ENCODE results near the gene OPALIN.

Gene OPALIN

GRCh38 chr10:96333101-96333500 lies 25.7 kb downstream of the OPALIN start (continued):
- TF ChIP-seq ARNTL (CRISPR knock-in tag; IDR thresholded peaks at IDR 0.05; ENCODE audit: borderline replicate concordance, low read depth) (no peak), OSR1 (CRISPR knock-in tag; IDR thresholded peaks at IDR 0.05) (no peak), CSRNP3 (CRISPR knock-in tag; IDR thresholded peaks at IDR 0.05) (no peak), RARB (CRISPR knock-in tag; IDR thresholded peaks at IDR 0.05) (no peak)

GRCh38 chr10:96327462-96327861 lies 31.3 kb downstream of the OPALIN start:
- TF ChIP-seq, protein P1, sequence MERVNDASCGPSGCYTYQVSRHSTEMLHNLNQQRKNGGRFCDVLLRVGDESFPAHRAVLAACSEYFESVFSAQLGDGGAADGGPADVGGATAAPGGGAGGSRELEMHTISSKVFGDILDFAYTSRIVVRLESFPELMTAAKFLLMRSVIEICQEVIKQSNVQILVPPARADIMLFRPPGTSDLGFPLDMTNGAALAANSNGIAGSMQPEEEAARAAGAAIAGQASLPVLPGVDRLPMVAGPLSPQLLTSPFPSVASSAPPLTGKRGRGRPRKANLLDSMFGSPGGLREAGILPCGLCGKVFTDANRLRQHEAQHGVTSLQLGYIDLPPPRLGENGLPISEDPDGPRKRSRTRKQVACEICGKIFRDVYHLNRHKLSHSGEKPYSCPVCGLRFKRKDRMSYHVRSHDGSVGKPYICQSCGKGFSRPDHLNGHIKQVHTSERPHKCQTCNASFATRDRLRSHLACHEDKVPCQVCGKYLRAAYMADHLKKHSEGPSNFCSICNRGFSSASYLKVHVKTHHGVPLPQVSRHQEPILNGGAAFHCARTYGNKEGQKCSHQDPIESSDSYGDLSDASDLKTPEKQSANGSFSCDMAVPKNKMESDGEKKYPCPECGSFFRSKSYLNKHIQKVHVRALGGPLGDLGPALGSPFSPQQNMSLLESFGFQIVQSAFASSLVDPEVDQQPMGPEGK (CRISPR knock-in tag; IDR thresholded peaks at IDR 0.05; ENCODE audit: borderline replicate concordance), result no peak
- TF ChIP-seq, protein P2, sequence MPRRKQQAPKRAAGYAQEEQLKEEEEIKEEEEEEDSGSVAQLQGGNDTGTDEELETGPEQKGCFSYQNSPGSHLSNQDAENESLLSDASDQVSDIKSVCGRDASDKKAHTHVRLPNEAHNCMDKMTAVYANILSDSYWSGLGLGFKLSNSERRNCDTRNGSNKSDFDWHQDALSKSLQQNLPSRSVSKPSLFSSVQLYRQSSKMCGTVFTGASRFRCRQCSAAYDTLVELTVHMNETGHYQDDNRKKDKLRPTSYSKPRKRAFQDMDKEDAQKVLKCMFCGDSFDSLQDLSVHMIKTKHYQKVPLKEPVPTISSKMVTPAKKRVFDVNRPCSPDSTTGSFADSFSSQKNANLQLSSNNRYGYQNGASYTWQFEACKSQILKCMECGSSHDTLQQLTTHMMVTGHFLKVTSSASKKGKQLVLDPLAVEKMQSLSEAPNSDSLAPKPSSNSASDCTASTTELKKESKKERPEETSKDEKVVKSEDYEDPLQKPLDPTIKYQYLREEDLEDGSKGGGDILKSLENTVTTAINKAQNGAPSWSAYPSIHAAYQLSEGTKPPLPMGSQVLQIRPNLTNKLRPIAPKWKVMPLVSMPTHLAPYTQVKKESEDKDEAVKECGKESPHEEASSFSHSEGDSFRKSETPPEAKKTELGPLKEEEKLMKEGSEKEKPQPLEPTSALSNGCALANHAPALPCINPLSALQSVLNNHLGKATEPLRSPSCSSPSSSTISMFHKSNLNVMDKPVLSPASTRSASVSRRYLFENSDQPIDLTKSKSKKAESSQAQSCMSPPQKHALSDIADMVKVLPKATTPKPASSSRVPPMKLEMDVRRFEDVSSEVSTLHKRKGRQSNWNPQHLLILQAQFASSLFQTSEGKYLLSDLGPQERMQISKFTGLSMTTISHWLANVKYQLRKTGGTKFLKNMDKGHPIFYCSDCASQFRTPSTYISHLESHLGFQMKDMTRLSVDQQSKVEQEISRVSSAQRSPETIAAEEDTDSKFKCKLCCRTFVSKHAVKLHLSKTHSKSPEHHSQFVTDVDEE (CRISPR knock-in tag; IDR thresholded peaks at IDR 0.05), result no peak
- ATAC-seq, result no peak

DNA sequence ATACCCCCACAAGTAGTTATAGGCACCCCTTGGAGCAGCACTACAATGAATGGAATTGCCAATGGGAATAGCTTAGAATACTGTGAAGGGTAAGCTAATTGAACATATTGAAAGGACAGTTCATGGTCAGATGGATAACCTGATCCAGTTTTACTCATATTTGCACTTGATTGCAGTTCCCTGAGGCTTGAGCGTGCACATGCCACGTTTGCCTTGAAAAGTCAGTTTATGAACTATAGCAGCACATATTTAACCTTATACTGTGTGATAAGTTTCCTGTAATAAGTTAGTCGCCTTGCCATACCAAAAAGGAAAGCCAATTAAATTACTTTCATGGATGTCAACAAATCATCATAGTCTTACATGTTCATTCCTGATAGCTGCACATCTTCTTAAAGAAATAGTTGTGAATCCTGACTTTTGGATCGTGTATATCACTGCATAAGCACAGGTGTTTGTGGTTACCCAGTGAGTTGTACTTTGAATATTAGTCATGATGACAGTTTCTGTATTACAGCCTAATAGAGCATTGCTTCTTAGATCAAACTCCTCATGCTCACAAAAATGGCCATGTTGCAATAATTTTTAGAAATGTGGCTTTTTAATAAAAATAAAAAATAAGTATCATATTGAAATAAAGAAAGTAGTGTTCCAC lies 33.0 kb downstream of the OPALIN start:
- ATAC-seq, result no peak
- TF ChIP-seq TOX (CRISPR knock-in tag; IDR thresholded peaks at IDR 0.05; ENCODE audit: borderline replicate concordance) (no peak), ZNF565 (CRISPR knock-in tag; conservative IDR thresholded peaks at IDR 0.05; ENCODE audit: low read depth) (no peak), BACH2 (CRISPR knock-in tag; IDR thresholded peaks at IDR 0.05; ENCODE audit: borderline replicate concordance) (no peak), ZC3H10 (CRISPR knock-in tag; IDR thresholded peaks at IDR 0.05) (no peak), TCF4 (CRISPR knock-in tag; IDR thresholded peaks at IDR 0.05; ENCODE audit: borderline replicate concordance) (no peak), ZNF70 (CRISPR knock-in tag; IDR thresholded peaks at IDR 0.05) (no peak), PPARA (CRISPR knock-in tag; IDR thresholded peaks at IDR 0.05; ENCODE audit: borderline replicate concordance) (no peak), RARB (CRISPR knock-in tag; IDR thresholded peaks at IDR 0.05) (no peak), ARNTL (CRISPR knock-in tag; IDR thresholded peaks at IDR 0.05; ENCODE audit: borderline replicate concordance, low read depth) (no peak), CSDC2 (CRISPR knock-in tag; IDR thresholded peaks at IDR 0.05) (no peak), SNAI2 (CRISPR knock-in tag; IDR thresholded peaks at IDR 0.05) (no peak), ISL1 (CRISPR knock-in tag; IDR thresholded peaks at IDR 0.05) (no peak), ZNF8 (CRISPR knock-in tag; IDR thresholded peaks at IDR 0.05) (no peak), OSR1 (CRISPR knock-in tag; IDR thresholded peaks at IDR 0.05) (no peak), GLIS3 (CRISPR knock-in tag; IDR thresholded peaks at IDR 0.05) (no peak)
- TF ChIP-seq, protein P2 (CRISPR knock-in tag; IDR thresholded peaks at IDR 0.05), result no peak

- no peak for ATAC-seq
- TF ChIP-seq CSRNP3 (CRISPR knock-in tag; IDR thresholded peaks at IDR 0.05) (no peak), TCF4 (CRISPR knock-in tag; IDR thresholded peaks at IDR 0.05; ENCODE audit: borderline replicate concordance) (no peak), ZNF70 (CRISPR knock-in tag; IDR thresholded peaks at IDR 0.05) (no peak), OSR1 (CRISPR knock-in tag; IDR thresholded peaks at IDR 0.05) (no peak), RARB (CRISPR knock-in tag; IDR thresholded peaks at IDR 0.05) (no peak), ZNF565 (CRISPR knock-in tag; conservative IDR thresholded peaks at IDR 0.05; ENCODE audit: low read depth) (no peak), GLIS3 (CRISPR knock-in tag; IDR thresholded peaks at IDR 0.05) (no peak), ARNTL (CRISPR knock-in tag; IDR thresholded peaks at IDR 0.05; ENCODE audit: borderline replicate concordance, low read depth) (no peak), ZC3H10 (CRISPR knock-in tag; IDR thresholded peaks at IDR 0.05) (no peak)
- TF ChIP-seq, protein P3, sequence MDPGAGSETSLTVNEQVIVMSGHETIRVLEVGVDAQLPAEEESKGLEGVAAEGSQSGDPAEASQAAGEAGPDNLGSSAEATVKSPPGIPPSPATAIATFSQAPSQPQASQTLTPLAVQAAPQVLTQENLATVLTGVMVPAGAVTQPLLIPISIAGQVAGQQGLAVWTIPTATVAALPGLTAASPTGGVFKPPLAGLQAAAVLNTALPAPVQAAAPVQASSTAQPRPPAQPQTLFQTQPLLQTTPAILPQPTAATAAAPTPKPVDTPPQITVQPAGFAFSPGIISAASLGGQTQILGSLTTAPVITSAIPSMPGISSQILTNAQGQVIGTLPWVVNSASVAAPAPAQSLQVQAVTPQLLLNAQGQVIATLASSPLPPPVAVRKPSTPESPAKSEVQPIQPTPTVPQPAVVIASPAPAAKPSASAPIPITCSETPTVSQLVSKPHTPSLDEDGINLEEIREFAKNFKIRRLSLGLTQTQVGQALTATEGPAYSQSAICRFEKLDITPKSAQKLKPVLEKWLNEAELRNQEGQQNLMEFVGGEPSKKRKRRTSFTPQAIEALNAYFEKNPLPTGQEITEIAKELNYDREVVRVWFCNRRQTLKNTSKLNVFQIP (CRISPR knock-in tag; IDR thresholded peaks at IDR 0.05; ENCODE audit: borderline replicate concordance, low read depth), result no peak
- TF ChIP-seq, protein P1 (CRISPR knock-in tag; IDR thresholded peaks at IDR 0.05; ENCODE audit: borderline replicate concordance), result no peak
Measured at GRCh38 chr10:96324447-96324846, 34.4 kb downstream of the OPALIN start.
